GM19238 (cell line): ENCODE measurements around the gene CABLES2.
"Not testable (repeated sequence)": the region's sequence is repeated elsewhere in the genome, so short reads cannot be mapped to it uniquely, and the experiment has no call there.

Source experiments
- DNase-seq: peaks from one replicate; pipeline ENCODE4 v3.0.0; 2011; ENCODE audit warnings: low spot score; ENCODE audit not compliant: insufficient read length

CABLES2 gene

DNA sequence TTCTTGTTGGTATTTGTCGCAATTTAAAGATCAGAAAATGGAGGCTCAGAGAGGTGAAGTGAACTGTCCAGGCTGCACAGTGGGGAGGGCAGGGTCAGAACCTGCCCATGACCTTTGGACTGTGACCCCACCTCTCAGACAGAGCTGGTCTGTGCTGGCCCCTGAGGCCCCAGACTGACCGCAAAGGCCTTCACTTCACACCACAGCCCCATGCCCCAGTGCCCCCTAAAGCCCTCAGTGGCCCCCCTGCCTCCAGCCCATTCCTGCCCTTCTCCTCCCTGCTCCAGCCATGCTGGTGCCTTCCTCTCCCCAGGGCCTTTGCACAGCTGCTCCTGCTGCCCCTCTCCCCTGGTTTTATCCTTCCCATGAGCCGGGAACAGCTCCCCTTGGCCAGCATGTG, 29.6 kb upstream of the CABLES2 start:
- no peak for DNase-seq

DNA sequence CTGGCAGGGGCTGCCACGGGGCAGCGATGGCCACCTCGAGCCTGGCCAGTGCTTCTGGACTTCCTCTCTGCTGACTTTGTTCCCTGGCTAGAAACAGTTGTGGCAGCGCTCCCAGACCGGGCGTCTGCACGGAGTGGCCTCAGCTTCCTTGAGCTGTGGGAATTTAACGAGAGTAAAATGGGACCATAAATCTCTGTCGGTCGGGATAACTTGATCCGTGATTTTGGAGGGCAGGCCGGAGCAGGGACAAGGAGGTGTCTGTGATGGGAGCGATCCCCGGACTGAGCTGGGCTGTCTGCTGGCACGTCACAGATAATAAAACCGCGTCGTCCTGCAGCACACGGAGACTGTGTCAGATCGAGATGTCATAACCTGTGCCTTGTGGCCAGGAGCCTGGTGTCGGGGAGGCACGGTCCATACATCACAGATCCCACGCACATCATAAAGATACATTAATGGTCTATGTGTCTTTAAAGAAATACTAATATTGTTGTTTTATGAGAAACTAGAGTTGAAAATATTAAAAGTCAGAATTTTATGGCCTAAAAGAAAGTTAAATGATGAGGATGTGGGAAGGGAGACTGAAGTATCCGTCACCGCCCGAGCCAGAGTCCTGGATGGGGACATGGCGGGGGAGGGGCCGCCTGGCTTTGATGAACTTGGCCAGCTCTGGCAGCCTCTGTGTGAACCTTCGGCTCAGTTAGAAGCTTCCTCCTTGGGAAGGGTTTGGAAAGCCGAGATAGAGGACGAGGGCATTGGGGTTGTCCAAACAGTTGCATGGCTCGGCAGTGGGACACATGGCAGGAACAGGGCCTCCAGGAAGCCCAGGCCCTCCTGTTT, 26.8 kb upstream of the CABLES2 start:
- DNase-seq, result no peak

DNA sequence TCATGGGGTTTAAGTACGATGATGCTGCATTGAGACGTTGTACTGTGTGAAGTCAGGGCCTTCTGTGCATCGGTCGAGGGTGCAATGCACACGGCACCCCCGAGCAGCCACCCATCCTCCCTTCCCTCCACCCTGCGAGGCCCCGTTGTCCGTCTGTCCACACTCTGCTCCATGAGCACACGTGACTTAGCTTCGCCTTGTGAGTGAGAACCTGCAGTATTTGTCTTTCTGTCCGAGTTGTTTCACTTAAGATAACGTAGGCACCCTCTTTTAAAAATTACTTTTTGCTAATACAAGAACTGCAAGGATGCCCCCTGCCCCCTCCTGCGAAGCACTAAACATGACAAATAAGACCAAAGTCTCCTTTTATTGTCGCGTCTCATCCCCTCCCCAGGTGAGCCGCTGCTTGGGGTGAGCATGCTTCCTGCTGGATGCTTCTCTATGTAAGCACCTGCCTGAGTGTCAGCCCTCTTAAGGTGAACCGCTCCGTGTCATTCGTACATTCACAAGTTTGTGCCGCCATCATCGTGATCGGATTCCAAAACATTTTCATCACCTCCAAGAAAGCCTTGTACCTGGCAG, 23.9 kb upstream of the CABLES2 start:
- no peak for DNase-seq

DNA sequence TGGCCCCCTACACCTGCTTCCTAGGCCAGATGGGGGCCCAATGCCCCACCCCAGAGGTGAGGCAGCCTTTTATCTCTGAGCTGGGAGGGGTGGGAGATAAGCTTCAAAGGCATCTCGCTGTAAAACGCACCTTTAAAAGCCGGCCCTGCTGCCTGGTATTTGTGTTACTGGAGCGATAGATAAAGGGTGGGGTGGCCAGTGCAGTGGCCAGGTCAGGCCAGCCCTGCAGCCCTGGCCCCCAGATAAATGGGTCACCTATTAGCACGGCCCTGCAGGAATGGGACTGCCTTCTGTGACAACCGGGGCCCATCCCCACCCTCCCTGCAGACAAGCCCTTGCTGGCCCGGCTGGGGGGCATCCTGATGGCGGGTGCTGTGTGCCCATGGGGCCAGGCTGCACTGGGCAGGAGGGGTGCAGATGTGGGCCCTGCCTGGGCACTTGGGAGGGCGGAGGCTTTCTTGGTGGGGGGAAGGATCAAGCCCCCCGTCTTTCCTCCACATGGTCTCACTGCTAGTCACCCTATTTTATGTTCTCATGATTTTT, 23.3 kb upstream of the CABLES2 start:
- no peak for DNase-seq

DNA sequence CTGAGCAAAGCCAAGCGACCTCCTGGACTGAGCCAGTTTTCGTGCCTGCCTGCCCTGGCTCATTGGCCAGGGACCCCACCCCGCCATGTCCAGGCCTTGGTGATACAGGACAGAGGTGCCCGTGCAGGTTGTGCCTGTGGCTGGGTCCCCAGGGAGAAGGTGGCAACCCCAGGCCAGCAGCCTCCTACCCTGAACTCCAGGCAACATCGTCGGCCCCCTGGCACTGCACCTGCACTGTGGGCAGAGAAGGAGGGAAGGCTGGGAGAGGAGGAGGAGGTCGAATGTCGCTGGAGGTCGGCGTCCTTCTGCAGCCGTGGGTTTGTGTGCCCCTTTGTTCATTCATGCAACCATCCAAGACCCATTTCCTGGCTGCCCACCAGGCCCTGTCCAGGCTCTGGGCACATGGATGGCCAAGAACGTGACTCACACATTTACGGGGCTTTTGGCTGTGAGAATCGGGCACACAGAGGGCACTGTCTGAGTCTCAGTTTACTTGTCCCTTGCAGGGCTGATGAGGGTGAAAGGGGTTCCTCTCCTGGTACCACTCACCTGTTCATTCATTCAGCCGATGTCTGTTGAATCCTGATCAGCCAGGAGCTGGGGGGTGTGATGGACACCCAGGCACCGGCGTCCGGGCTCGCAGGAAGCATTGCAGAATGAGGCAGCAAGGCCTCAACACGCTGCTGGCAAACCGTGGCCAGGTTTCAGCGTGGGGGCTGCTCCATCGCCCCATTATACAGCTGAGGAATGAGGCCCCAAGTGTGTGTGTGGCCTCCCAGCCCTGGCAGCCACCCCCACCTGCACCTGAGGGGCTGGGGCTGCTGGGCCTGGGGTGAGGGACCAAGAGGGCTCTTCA, 22.6 kb upstream of the CABLES2 start:
- DNase-seq, result no peak

DNA sequence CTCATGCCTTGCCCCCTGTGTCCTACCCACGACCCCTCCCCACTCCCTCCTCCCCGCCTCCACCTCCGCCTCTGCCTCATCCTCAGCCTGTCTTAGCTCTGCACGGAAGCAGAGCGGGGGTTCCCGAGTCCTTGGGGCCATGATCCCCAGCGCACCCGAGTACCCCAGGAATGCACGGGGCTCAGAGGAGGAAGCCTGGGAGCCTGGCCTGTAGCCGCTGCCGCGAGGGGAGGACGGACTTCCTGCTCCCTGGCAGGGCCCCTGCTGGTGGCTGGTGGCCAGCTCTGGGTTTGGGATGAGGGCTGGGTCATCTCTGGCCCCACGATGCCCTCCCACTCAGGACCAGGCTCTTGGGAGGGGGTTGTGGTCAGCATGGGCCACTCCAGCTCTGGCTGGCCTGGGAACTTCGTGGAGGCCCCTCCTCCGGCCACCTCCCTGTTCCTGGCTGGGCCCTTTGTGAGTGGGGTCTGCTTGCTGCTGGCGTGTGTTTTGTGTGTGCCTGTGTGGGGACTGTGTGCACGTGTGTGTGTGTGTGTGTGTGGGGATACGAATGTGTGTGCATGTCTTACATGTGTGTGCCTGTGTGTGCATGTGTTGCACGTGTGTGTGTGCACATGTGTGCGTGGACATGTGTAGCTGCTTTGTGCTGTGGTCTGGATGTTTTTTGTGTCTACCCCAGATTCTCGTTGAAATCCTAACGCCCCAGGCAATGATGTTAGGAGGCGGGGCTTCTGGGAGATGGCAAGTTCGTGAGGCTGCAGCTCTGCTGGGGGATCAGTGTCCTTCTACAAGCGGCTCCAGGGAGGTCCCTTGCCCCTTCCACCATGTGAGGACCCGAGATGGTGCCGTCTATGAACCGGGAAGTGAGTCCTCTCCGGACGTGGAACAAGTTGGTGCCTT, 21.6 kb upstream of the CABLES2 start:
- no peak for DNase-seq

DNA sequence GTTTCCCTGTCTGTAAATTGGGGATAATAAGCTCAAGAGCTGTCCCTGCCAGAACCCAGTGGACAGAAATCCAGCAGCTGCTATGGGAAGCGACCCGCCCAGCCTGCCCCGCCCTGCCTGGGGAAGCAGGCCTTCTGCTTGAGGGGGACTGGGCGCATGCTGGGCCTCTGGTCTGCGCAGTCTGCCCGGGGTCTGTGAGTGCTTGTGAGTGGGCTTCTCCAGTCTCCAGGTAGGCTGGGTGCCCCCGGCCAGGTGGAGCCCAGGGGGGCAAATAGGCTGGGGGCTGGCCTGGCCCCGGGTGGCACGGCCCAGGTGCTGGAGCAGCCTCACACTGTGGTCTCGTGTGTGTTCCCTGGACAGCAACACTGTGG, 20.9 kb upstream of the CABLES2 start:
- DNase-seq, result no peak

DNA sequence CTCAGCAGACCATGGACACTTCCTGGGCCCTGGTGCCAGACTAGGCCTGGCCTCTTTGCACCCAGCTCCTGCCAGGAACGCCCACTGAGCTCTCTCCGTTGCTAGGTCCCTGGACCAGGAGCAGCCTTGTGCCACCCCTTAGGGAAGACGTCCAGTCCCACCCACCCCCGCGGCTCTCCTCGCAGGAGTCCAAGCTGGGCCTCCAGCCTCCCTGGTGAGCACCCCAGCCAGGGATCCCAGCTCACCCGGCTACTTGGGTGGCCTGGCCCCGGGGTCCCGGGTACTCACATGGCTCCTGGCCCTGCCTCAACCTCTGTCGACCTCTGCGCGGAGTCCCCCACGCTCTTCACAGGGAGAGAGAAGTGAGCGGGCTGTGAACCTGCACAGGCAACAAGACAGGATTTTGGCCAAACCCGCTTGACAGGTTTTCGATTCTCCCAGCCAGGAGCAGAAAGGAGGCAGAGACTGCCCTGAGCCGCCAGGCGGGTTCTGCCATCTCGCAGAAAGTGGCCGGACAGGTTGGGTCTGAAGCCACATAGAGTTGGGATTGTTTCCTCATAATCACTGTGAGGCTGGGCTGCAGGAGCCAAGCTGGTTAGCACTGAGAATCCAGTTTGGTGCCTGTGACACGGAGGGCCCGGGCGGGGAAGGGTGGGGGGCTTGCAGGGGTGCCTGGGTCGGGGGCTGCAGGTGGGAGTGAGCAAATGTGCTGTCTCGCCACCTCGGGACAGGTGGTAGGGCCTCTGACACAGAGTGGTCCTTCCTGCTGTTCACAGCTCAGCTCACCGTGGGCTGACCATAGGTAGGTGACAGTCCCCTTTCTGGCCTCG, 20.3 kb upstream of the CABLES2 start, which contains the start of gene RBBP8NL:
RBBP8NL (minus strand) TSS at position 368 of the 830 bp plus-strand sequence. CDS start 7,892 bp downstream, outside the sequence.
- no peak for DNase-seq

DNA sequence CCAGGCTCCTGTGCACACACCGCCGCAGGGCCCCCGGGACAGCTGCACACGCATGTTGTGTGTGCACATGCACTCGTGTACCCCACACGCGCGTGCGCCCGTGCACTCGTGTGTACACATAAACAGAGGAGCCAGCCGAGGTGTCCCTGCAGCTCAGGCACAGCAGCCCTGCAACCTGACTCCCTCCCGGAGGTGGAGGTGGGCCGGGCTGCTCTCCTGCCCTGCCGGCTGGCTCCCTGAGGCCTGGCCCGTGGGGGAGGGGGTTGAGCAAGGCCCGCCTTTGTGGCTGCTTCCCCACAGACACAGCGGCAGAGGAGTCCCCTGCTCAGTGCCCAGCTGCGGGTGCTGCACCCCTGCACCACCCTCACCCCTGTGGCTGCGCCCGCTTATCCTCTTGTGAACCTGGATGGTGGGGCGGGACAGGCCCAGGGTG, 19.6 kb upstream of the CABLES2 start:
- no peak for DNase-seq

DNA sequence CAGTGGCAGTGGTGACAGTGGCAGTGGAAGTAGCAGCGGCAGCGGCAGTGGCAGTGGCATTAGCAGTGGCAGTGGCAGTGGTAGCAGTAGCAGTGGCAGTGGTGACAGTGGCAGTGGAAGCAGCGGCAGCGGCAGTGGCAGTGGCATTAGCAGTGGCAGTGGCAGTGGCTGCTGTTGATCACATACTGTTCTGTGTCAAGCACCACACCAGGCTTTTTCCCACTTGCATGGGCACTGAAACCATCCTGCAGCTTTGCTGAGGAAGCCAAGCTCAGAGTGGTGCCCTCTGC, 18.9 kb upstream of the CABLES2 start:
- DNase-seq, result not testable (repeated sequence)

DNA sequence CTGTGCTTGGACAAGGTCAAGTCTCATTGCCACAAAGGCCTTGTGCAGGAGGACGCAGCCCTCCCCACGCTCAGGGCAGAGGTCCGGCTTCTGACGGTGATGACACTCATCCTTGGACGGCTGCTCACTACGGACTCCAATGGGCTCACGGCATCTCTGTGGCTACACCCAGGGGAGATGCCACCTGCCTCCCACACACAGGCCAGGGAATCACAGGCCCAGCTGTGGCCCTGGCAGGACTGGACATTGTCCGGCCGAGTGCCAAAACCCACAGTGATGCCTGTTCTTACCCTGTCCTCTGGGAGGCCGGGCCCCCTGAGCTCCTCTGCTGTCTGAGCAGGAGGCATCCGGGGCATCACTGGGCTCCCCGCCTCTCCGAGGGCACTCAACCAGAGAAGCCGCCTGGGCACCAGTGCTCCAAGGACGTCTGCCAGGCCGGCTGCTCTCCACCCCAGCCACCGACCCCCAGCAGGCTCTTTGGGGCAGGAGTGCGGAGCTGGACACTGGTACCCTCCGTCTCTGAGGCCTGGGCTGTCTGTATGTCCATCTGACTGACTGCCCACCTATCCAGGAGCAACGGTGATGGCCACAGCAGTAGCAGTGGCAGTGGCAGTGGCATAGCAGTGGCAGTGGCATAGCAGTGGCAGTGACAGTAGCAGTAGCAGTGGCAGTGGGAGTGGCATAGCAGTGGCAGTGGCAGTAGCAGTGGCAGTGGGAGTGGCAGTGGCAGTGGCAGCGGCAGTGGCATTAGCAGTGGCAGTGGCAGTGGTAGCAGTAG, 18.4 kb upstream of the CABLES2 start:
- no peak for DNase-seq

DNA sequence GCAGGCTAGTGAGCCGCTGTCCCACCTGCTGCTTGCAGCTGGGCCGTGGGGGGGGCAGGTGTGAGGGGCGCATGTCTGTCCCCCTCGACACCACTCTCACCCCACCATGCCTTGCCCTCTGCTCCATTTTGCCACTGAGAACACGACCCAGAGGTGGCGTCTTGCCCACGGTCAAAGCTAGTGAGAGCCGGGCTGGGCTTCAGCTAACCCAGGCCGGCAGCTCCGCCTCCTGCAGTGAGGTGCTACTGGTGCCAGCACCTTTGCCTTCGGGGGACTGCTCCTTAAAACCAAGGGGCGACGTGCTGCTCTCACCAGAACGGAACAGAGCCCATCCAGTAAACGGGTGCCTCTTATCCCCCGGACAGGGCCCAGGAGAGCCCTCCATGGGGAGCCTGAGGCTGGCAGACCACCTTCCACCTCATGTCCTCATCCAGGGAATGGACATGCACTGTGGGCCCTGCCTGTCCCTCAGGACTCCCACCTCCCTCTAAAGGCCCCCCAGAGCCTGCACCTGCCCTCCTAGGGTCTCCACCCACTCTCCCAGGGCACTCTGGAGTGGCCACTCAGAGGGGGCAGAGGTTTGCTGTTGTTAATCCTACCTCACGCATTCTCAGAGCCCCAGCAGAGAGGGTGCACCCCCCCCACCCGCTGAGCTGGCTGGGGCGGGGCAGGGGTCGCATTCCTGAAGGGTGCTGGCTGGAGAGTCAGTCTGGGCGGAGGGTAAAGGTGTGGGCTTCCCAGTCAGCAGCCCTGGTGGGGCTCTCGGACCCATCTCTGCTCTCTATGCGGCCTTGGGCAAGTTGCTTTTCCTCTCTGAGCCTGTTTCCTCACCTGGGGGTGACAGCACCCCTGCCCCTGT, 17.4 kb upstream of the CABLES2 start:
- DNase-seq, result no peak

DNA sequence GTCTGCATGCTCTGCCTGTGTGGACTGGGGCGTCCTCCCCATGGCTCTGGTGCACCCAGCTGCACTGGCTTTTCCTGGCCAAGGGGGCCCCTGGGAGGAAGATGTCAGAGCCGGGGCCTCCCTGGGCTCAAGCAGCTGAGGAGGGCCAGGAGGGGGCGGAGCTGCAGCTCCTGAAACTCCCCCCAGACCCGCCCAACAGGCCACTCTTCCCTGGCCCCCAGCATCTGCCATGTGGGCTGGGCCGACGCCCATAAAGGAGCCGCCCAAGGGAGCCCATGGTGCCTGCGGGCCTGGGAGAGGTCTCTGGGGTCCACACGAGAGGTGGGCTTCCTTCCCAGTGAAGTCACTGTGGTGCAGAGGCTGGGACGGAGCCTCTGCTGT, 16.2 kb upstream of the CABLES2 start:
- DNase-seq, result no peak

DNA sequence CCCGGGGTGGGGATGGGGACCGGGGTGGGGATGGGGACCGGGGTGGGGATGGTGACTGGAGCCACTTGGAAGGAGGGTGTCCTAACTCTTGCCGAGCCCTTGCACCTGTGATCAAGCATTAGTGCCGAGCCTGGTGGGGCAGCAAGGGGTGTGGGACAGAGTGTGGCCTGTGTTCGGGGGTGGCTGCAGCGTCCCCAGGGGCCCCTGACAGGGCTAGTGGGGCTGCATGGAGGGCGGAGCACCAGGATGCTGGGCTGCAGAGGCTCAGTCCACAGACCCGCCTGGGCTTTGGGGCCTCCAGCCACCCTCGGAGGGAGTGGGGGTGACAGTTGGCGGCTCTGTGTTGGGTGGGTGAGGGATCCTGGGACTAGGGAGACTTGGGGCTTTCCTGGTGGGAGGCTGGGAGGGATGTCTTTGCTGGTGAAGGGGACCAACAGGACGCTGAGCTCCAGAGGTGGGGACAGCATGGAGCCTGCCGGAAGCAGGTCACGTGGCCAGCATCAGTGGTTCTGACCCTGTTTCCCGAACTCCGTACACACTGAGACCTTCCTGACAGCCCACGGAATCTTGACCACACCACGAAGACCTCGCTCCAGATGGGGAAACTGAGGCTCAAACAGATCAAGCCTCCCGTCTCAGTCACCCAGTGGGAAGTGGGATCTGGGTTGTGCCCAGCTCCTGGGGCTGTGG, 15.7 kb upstream of the CABLES2 start:
- no peak for DNase-seq

DNA sequence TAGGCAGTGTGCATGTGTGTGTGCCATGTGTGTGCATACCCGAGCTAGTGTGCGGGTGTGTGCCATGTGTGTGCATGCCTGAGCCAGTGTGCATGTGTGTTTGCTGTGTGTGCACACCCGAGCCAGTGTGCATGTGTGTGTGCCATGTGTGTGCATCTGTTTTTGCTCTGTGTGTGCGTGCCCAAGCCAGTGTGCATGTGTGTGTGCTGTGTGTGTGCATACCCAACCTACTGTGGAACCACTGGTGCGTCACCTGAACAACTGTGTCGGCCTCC, 14.6 kb upstream of the CABLES2 start:
- DNase-seq, result no peak

DNA sequence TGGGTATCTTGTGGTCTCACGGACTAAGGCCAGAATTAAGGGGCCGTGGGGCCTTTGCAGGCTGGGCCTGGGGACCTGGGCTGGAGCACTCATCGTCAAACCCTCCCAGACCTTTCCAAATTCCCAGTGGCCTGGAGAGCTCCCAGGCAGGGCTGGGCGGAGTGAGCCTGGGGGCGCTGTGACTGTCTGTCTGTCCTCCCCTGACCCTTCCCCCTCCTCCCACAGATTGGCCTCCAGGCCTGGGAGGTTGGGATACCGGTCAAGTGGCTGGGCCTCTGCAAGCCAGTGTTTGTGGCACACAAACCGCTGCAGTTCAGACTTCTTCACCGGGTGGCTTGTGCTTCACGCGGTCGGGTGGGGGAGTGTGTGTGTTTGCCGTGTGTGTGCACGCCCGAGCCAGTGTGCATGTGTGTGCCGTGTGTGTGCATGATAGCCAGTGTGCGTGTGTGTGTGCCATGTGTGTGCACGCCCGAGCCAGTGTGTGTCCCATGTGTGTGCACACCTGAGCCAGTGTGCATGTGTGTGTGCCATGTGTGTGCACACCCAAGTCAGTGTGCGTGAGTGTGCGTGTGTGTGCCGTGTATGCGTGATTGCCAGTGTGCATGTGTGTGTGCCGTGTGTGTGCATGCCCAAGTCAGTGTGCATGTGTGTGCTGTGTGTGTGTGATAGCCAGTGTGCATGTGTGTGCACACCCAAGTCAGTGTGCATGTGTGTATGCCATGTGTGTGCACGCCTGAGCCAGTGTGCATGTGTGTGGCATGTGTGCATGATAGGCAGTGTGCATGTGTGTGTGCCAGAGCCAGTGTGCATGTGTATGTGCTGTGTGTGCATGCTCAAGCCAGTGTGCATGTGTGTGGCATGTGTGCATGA, 14.0 kb upstream of the CABLES2 start:
- DNase-seq, result no peak

DNA sequence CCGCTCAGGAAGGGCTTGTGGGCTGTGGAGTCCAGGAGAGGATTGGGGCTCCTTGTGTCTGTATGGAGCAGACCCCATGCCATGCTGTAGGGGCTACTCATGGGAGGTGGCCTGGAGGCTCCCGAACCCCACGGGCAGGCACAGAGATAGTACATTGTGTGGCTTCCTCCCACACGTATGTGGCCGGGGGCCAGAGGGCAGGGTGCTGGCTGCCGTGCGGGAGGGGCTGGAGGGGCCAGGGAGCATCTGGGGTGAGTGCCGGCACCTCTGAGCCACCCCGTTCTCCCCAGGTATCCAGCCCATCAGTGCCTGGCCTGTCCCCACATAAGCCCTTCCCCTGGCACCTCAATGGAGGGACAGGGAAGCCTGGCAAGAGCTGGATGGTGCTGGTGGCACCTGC, 12.7 kb upstream of the CABLES2 start:
- no peak for DNase-seq
